ENCODE results near the gene PMAIP1.
A peak's percentile ranks its signal among the peaks of the same experiment; 100 is the strongest.

The PMAIP1 gene

DNA sequence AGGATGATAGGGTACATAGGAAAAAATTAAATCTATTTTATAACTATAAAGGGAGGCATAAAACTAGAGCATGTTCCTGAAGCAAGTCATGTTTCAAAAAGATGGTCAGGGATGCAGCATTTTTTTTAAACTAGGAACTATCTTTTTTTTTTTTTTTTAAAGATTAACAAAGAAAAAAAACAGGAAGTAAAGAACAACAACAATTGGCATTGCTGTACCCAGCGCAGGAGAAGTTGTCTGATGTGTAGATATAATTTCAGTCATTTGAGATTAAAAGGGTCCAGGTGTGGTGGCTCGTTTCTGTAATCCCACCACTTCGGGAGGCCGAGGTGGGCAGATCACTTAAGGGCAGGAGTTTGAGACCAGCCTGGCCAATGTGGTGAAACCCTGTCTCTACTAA lies 41.5 kb downstream of the PMAIP1 start:
- no peak for FAIRE-seq
- DNase-seq (ENCODE audit: extremely low spot score, insufficient read length, low read depth): no peak

DNA sequence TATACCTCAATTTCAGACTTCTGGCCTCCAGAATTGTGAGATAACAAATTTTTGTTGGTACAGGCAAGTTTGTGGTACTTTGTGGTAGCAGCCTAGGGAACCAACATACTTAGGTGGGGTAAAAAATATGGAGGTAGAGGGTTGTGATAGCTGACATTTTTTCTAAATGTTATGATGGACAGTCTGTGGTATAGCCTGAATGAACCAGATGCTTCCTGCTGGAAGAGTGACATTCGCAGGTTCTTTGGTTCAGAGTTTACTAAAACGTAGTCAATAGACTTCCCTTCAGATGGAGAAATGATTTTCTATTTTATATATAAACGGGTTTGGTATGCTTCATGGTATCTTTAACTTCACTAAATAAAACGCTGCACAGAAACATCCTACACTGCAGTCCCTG lies 42.8 kb downstream of the PMAIP1 start:
- DNase-seq (ENCODE audit: extremely low spot score, insufficient read length, low read depth): no peak
- FAIRE-seq: no peak

DNA sequence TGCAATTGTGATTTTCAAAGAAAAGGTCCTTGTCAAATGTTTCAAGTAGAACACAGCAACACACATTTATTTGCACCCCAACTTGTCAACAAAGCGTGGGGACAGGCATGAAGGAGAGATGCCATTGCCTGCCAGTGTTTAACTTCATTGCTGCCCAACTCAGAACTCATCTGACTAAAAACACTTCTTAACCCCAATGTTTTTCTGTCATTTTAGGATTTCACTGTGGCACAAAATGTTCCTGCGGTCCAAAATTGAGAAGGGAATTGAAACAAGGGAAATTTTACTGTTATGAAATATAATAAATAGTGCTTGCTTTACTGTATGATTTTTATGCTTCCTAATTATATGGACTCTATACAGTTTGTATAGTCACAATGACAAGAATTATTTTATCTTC lies 45.7 kb downstream of the PMAIP1 start:
- DNase-seq (ENCODE audit: extremely low spot score, insufficient read length, low read depth) (no peak), FAIRE-seq (no peak)

DNA sequence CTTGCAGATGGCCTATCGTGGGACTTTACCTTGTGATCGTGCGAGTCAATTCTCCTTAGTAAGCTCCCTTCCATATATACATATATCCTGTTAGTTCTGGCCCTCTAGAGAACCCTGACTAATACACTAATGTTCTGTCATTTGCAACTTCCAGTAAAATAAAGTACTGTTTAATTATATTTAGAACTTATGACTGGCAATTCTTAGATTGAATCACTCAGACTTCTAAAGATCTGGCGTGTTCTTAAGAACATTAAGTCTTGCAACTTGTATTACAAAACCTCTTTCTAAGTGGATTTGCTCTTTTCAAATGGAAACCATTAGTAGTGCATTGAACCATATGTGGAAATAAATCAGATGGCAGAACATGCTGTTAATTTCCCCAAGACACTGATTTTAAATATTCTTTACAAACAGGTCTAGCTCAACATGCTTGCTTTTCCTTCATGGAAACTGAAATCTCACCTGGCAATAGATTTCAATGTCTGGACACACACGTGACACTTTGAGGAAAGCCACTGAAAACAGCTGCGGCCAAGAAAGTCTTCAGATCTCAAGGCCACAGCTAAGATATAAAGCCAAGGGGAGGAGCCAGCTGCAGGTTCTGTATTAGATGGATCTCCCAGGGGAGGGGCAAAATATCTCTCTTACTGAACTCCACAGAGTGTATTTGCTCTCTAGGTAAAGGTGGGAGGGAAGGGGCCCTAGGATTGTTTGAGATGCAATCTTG lies 50.6 kb downstream of the PMAIP1 start:
- DNase-seq (ENCODE audit: extremely low spot score, insufficient read length, low read depth) (no peak), FAIRE-seq (peak; percentile 84)

DNA sequence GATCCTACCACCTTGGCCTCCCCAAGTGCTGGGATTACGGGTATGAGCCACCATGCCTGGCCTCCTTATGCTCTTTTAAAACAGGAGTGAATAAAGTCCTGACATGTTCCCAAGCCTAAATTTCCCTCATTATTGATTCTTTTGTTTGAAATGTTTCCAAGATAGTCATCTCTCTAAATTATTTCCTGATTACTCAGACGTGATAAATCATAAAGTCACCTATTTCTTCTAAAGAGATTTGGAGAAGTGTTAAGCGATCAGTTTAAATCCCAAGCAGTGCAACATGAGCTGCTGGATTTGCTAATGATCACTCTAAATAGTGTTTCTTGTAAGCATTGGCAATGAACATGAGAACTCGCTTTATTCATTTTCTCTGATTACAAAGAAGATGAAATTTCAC lies 51.8 kb downstream of the PMAIP1 start:
- FAIRE-seq (no peak), DNase-seq (ENCODE audit: extremely low spot score, insufficient read length, low read depth) (no peak)

DNA sequence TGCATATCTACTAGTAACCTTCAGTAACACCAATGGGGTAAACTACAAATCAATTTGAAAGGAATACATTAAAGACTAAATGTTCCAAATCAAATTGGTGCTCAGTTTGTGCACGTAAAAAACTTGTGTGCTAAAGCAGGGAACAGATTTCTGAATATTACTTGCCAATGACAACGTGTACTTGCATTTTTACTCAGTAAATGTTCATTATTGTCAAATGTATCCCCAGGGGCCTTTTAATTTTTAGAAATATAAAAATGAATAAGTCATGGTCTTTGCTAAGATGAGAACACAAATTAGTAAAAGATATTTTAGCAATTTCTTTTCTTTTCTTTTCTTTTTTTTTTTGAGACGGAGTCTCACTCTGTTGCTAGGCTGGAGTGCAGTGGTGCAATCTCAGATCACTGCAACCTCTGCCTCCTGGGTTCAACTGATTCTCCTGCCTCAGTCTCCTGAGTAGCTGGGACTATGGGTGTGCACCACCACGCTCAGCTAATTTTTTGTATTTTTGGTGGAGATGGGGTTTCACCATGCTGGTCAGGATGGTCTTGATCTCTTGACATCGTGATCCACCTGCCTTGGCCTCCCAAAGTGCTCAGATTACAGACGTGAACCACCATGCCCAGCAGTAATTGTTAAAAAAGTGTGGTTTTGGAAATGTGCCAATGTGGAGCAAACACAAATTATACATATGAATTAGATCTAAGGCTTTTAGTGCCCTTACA lies 52.6 kb downstream of the PMAIP1 start:
- no peak for FAIRE-seq
- no peak for DNase-seq (ENCODE audit: extremely low spot score, insufficient read length, low read depth)
